Measurements from ENCODE around the gene SNX30. TPM values are rescaled to one million over a fixed set of nuclear protein-coding genes. Genes with fewer than 3 reads are reported as not detected.

SNX30 gene
- total RNA-seq, 1 experiment from 2014 or later = 6.4 TPM

- Histone ChIP-seq H3K4me3 (ENCODE audit: low read length) (no peak overlapping the region), H3K4me1 (ENCODE audit: insufficient read depth, low read length) (peaks cover 7% of the 10 kb centered on the region; the same call in 1 of the 2 replicates), H3K9me2 (replicated peaks; ENCODE audit: low read length) (no peaks in the 10 kb centered on the region), H3K9ac (ENCODE audit: low read length) (no peak overlapping the region), H3K27ac (ENCODE audit: low read length) (no peak overlapping the region), H3K9me3 (ENCODE audit: low read length) (no peaks in the 10 kb centered on the region), H3F3A (ENCODE audit: low read length, unreplicated experiment) (no peaks in the 10 kb centered on the region), H2AFZ (ENCODE audit: low read length) (no peak overlapping the region), H3K79me2 (ENCODE audit: low read length) (no peaks in the 10 kb centered on the region), H3K36me3 (ENCODE audit: low read depth, low read length) (no peaks in the 10 kb centered on the region), H3K27me3 (ENCODE audit: low read length) (no peaks in the 10 kb centered on the region), H3K4me2 (ENCODE audit: low read length) (no peak overlapping the region), H4K20me1 (ENCODE audit: low read length) (no peaks in the 10 kb centered on the region)
- TF ChIP-seq EZH2phosphoT487 (IDR thresholded peaks at IDR 0.05; ENCODE audit: borderline replicate concordance, low read length) (no peak), EZH2 (IDR thresholded peaks at IDR 0.05; ENCODE audit: low read length, unreplicated experiment) (no peak)
- DNase-seq (no peak), ATAC-seq (no peak)
- POLR2A ChIA-PET (ENCODE audit: unreplicated experiment) = no interaction called here
- BruUV-seq (replicated peaks) = no TSS peak
- intact Hi-C loops (cut with micrococcal nuclease) = no loop called here
- CTCF ChIA-PET = no interaction called here
Observed at GRCh38 chr9:112838342-112838741, 87.8 kb downstream of the SNX30 start.

GRCh38 chr9:112839331-112839730 is 88.8 kb downstream of the SNX30 start:
- Histone ChIP-seq H3K36me3 (ENCODE audit: low read depth, low read length) (no peaks in the 10 kb centered on the region), H3F3A (ENCODE audit: low read length, unreplicated experiment) (no peaks in the 10 kb centered on the region), H3K9ac (ENCODE audit: low read length) (no peak overlapping the region), H3K9me2 (replicated peaks; ENCODE audit: low read length) (no peaks in the 10 kb centered on the region), H3K27me3 (ENCODE audit: low read length) (no peaks in the 10 kb centered on the region), H3K9me3 (ENCODE audit: low read length) (no peaks in the 10 kb centered on the region), H4K20me1 (ENCODE audit: low read length) (no peaks in the 10 kb centered on the region), H3K4me1 (ENCODE audit: insufficient read depth, low read length) (peaks cover 7% of the 10 kb centered on the region; the same call in 1 of the 2 replicates), H3K27ac (ENCODE audit: low read length) (no peak overlapping the region), H3K4me3 (ENCODE audit: low read length) (no peak overlapping the region), H3K79me2 (ENCODE audit: low read length) (no peaks in the 10 kb centered on the region), H3K4me2 (ENCODE audit: low read length) (no peak overlapping the region), H2AFZ (ENCODE audit: low read length) (no peak overlapping the region)
- no peak for DNase-seq
- no TSS peak for BruUV-seq (replicated peaks)
- no peak for ATAC-seq
- ChIA-PET POLR2A (ENCODE audit: unreplicated experiment) (no interaction called here), CTCF (no interaction called here)
- intact Hi-C loops (cut with micrococcal nuclease) = no loop called here
- TF ChIP-seq EZH2phosphoT487 (IDR thresholded peaks at IDR 0.05; ENCODE audit: borderline replicate concordance, low read length) (no peak), CTCF (conservative IDR thresholded peaks at IDR 0.05; ENCODE audit: low read depth, low read length) (no peak), EZH2 (IDR thresholded peaks at IDR 0.05; ENCODE audit: low read length, unreplicated experiment) (no peak)

GRCh38 chr9:112841261-112841660 is 90.7 kb downstream of the SNX30 start:
- TF ChIP-seq EZH2phosphoT487 (IDR thresholded peaks at IDR 0.05; ENCODE audit: borderline replicate concordance, low read length) (no peak), EZH2 (IDR thresholded peaks at IDR 0.05; ENCODE audit: low read length, unreplicated experiment) (no peak), CTCF (conservative IDR thresholded peaks at IDR 0.05; ENCODE audit: low read depth, low read length) (no peak)
- H3K4me2 ChIP-seq (ENCODE audit: low read length) = no peak overlapping the region
- DNase-seq = no peak
- H3K27ac ChIP-seq (ENCODE audit: low read length) = no peak overlapping the region
- no TSS peak for BruUV-seq (replicated peaks)
- H3K79me2 ChIP-seq (ENCODE audit: low read length) = no peaks in the 10 kb centered on the region
- no peak overlapping the region for H3K4me3 ChIP-seq (ENCODE audit: low read length)
- H4K20me1 ChIP-seq (ENCODE audit: low read length) = no peaks in the 10 kb centered on the region
- no peak overlapping the region for H2AFZ ChIP-seq (ENCODE audit: low read length)
- H3K9me3 ChIP-seq (ENCODE audit: low read length) = no peaks in the 10 kb centered on the region
- H3K36me3 ChIP-seq (ENCODE audit: low read depth, low read length) = no peaks in the 10 kb centered on the region
- no peak for ATAC-seq
- intact Hi-C loops (cut with micrococcal nuclease) = no loop called here
- H3K9ac ChIP-seq (ENCODE audit: low read length) = no peak overlapping the region
- H3K27me3 ChIP-seq (ENCODE audit: low read length) = no peaks in the 10 kb centered on the region
- no peaks in the 10 kb centered on the region for H3F3A ChIP-seq (ENCODE audit: low read length, unreplicated experiment)
- H3K4me1 ChIP-seq (ENCODE audit: insufficient read depth, low read length) = peaks cover 11% of the 10 kb centered on the region; the same call in 1 of the 2 replicates
- ChIA-PET CTCF (no interaction called here), POLR2A (ENCODE audit: unreplicated experiment) (no interaction called here)
- no peaks in the 10 kb centered on the region for H3K9me2 ChIP-seq (replicated peaks; ENCODE audit: low read length)
